ENCODE results near the gene ZEB1. TPM values are rescaled to one million over a fixed set of nuclear protein-coding genes. Genes with fewer than 3 reads are reported as not detected.
A peak's percentile ranks its signal among the peaks of the same experiment; 100 is the strongest.
"Not testable (repeated sequence)": the region's sequence is repeated elsewhere in the genome, so short reads cannot be mapped to it uniquely, and the experiment has no call there.

The ZEB1 gene
- total and polyA plus RNA-seq, 4 donors = 61.7 to 113 (median 101) TPM

DNA sequence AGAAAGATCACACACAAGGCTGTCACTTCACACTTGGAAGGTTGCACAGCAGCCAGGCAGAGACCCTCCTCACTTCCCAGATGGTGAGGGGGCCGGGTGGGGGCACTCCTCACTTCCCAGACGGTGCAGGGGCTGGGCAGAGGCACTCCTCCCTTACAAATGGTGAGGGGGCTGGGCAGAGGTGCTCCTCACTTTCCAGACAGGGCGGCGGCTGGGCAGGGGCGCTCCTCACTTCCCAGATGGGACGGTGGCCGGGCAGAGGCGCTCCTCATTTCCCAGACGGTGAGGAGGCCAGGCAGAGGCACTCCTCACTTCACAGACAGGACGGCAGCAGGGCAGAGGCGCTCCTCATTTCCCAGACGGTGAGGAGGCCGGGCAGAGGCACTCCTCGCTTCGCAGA lies 42.5 kb downstream of the ZEB1 start:
- no CpG with 5 or more reads among the region's 15 CpGs for WGBS (ENCODE audit: insufficient coverage)

DNA sequence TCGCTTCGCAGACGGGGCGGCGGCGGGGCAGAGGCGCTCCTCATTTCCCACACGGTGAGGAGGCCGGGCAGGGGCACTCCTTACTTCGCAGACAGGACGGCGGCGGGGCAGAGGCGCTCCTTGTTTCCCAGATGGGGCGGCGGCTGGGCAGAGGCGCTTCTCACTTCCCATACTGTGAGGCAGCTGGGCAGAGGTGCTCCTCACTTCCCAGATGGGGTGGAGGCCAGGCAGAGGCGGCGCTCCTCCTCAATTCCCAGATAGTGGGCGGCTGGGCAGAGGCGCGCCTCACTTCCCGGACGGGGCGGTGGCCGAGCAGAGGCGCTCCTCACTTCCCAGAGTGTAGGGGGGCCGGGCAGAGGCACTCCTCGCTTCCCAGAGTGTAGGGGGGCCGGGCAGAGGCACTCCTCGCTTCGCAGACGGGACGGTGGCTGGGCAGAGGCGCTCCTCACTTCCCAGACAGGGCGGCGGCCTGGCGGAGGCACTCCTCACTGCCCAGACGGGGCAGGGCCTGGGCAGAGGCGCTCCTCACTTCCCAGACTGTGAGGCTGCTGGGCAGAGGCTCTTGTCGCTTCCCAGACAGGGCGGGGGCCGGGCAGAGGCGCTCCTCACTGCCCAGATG lies 43.1 kb downstream of the ZEB1 start:
- Histone ChIP-seq H3K27ac (ENCODE audit: low read depth, low read length) (no peak overlapping the region), H3K9me3 (ENCODE audit: control insufficient read depth, insufficient read depth, low read length) (no peaks in the 10 kb centered on the region), H3K27me3 (ENCODE audit: control insufficient read depth, insufficient read depth, low read length) (no peaks in the 10 kb centered on the region), H3K4me1 (ENCODE audit: control insufficient read depth, insufficient read depth, low read length) (no peaks in the 10 kb centered on the region), H3K36me3 (ENCODE audit: control insufficient read depth, insufficient read depth, low read length) (peaks cover 29% of the 10 kb centered on the region), H3K4me3 (ENCODE audit: low read depth, low read length) (no peak overlapping the region)
- no peak for DNase-seq (ENCODE audit: low read depth in 4 of 6, low spot score in 6 of 6)
- 99% methylated on average over 39 of the region's 44 CpGs for WGBS (ENCODE audit: insufficient coverage)

More for the DNA sequence above, 42.5 kb downstream of the ZEB1 start:
- not testable (repeated sequence) for DNase-seq (ENCODE audit: low read depth in 4 of 6, low spot score in 6 of 6); H3K27me3 ChIP-seq (ENCODE audit: control insufficient read depth, insufficient read depth, low read length); H3K4me3 ChIP-seq (ENCODE audit: low read depth, low read length); H3K27ac ChIP-seq (ENCODE audit: low read depth, low read length); H3K9me3 ChIP-seq (ENCODE audit: control insufficient read depth, insufficient read depth, low read length); H3K4me1 ChIP-seq (ENCODE audit: control insufficient read depth, insufficient read depth, low read length)
- H3K36me3 ChIP-seq (ENCODE audit: control insufficient read depth, insufficient read depth, low read length) = peaks cover 29% of the 10 kb centered on the region

DNA sequence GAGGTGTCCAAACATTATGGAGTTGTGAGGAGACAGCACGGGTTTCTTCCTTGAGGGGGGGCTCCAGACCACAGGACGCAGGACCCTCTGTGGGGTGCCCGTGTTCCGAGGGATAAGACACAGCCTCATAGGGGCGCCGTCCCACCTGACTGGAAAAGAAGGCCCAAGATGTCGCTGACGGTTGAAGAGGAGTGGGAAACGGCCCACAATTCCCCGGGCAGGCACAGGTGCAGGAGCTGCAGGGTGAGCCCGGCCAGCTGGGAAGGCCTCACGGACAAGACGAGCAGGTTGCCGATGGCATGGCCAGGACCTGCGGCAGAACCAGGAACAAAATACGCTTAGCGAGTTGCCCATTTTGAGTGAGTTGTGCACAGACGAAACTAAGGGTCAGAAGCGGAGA lies 44.7 kb downstream of the ZEB1 start:
- not testable (repeated sequence) for H3K4me3 ChIP-seq (ENCODE audit: low read depth, low read length); H3K9me3 ChIP-seq (ENCODE audit: control insufficient read depth, insufficient read depth, low read length); H3K4me1 ChIP-seq (ENCODE audit: control insufficient read depth, insufficient read depth, low read length); H3K27ac ChIP-seq (ENCODE audit: low read depth, low read length); H3K27me3 ChIP-seq (ENCODE audit: control insufficient read depth, insufficient read depth, low read length); DNase-seq (ENCODE audit: low read depth in 4 of 6, low spot score in 6 of 6)
- WGBS (ENCODE audit: insufficient coverage) = 99% methylated on average over 14 of the region's 19 CpGs
- peaks cover 29% of the 10 kb centered on the region for H3K36me3 ChIP-seq (ENCODE audit: control insufficient read depth, insufficient read depth, low read length)

DNA sequence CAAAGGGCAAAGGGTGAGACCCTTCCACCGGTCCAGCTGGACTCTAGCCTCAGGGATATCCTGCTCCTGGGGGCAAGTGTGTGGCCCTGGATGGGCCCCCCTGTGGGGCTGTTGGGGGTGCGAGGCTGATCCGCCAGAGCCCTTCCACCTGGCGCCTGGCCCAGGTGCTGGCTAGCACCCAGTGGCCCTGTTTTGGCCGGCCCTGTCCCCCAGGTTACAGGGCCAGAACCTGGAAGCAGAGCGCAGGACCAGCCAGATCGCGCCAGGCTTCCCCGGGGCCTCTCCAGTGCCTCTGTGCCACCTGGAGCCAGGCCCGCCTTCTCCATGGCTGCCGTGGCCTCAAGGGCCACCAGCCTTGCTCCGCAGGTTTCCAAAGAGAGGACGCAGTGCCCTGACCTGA lies 45.2 kb downstream of the ZEB1 start:
- H3K9me3 ChIP-seq (ENCODE audit: control insufficient read depth, insufficient read depth, low read length); H3K4me3 ChIP-seq (ENCODE audit: low read depth, low read length); H3K27me3 ChIP-seq (ENCODE audit: control insufficient read depth, insufficient read depth, low read length); H3K27ac ChIP-seq (ENCODE audit: low read depth, low read length); H3K4me1 ChIP-seq (ENCODE audit: control insufficient read depth, insufficient read depth, low read length); DNase-seq (ENCODE audit: low read depth in 4 of 6, low spot score in 6 of 6): not testable (repeated sequence)
- peaks cover 29% of the 10 kb centered on the region for H3K36me3 ChIP-seq (ENCODE audit: control insufficient read depth, insufficient read depth, low read length)
- 98% methylated on average over 9 of the region's 13 CpGs for WGBS (ENCODE audit: insufficient coverage)

DNA sequence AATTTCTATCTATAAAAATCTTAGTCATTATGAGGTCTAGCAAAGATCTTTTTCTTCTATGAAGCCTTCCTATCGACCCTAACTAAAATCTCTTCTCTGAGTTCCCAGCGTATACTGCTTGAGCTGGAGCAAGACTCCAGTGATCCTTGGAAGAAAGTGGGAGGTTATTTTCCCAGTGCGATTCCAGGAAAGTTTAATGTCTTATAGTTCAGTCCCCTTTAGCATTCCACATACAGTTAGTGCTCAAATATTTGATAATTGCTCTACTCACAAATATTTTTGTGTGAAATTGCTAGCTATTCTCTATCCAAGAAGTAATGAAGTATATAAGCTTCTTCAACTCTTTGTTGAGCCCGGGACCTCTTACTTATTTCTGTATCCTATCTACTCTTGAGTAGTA lies 47.7 kb downstream of the ZEB1 start:
- no CpG with 5 or more reads among the region's 4 CpGs for WGBS (ENCODE audit: insufficient coverage)
- no peaks in the 10 kb centered on the region for H3K27me3 ChIP-seq (ENCODE audit: control insufficient read depth, insufficient read depth, low read length)
- peaks cover 23% of the 10 kb centered on the region for H3K36me3 ChIP-seq (ENCODE audit: control insufficient read depth, insufficient read depth, low read length)
- H3K9me3 ChIP-seq (ENCODE audit: control insufficient read depth, insufficient read depth, low read length) = no peaks in the 10 kb centered on the region
- H3K4me3 ChIP-seq (ENCODE audit: low read depth, low read length) = no peak overlapping the region
- H3K4me1 ChIP-seq (ENCODE audit: control insufficient read depth, insufficient read depth, low read length) = no peaks in the 10 kb centered on the region
- H3K27ac ChIP-seq (ENCODE audit: low read depth, low read length) = no peak overlapping the region
- DNase-seq (ENCODE audit: low read depth in 4 of 6, low spot score in 6 of 6) = no peak

DNA sequence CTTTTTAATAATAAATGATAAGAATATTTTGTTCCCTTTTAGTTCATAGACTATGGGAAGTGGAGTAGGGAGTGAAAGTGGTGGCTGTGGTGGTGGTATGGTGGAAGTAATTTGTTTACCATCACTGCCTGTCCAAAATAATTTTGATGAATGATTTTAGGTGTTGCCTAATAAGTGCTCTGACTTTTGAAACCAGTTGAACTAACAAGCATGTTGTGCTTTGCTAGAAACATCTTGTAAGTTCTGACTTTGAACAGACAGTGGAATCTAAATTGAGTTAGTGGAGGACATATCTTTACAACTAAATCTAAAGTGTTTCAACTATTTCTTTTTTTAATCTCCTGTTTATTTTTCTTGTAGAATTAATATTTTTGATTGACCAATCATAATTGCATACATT lies 49.7 kb downstream of the ZEB1 start:
- H3K27me3 ChIP-seq (ENCODE audit: control insufficient read depth, insufficient read depth, low read length) = no peaks in the 10 kb centered on the region
- H3K27ac ChIP-seq (ENCODE audit: low read depth, low read length) = no peak overlapping the region
- DNase-seq (ENCODE audit: low read depth in 4 of 6, low spot score in 6 of 6) = no peak
- no peaks in the 10 kb centered on the region for H3K4me1 ChIP-seq (ENCODE audit: control insufficient read depth, insufficient read depth, low read length)
- H3K9me3 ChIP-seq (ENCODE audit: control insufficient read depth, insufficient read depth, low read length) = no peaks in the 10 kb centered on the region
- peaks cover 6% of the 10 kb centered on the region for H3K36me3 ChIP-seq (ENCODE audit: control insufficient read depth, insufficient read depth, low read length)
- H3K4me3 ChIP-seq (ENCODE audit: low read depth, low read length) = no peak overlapping the region

DNA sequence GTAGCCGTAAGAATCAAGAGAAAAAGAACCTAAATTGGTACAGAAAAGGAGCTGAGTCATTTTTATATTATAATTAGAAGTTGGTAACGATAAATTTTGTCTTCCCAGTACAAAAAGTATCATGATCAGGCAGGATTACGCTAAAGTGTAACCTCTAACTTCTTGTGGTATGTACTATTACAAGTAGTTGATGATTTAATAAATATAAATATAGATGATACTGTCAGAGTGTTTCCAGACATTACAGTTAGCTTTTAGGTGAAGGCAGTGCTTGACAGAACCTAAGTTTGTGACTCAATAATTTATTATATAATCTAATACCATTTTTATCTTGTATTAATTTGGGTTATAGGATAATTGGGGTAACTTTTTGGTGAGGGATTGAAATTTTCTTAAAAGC lies 53.4 kb downstream of the ZEB1 start:
- Histone ChIP-seq H3K4me3 (ENCODE audit: low read depth, low read length) (no peak overlapping the region), H3K27ac (ENCODE audit: low read depth, low read length) (no peak overlapping the region), H3K36me3 (ENCODE audit: control insufficient read depth, insufficient read depth, low read length) (no peaks in the 10 kb centered on the region), H3K27me3 (ENCODE audit: control insufficient read depth, insufficient read depth, low read length) (no peaks in the 10 kb centered on the region), H3K4me1 (ENCODE audit: control insufficient read depth, insufficient read depth, low read length) (no peaks in the 10 kb centered on the region), H3K9me3 (ENCODE audit: control insufficient read depth, insufficient read depth, low read length) (no peaks in the 10 kb centered on the region)
- DNase-seq (ENCODE audit: low read depth in 4 of 6, low spot score in 6 of 6) = no peak
- no CpG with 5 or more reads among the region's 3 CpGs for WGBS (ENCODE audit: insufficient coverage)

DNA sequence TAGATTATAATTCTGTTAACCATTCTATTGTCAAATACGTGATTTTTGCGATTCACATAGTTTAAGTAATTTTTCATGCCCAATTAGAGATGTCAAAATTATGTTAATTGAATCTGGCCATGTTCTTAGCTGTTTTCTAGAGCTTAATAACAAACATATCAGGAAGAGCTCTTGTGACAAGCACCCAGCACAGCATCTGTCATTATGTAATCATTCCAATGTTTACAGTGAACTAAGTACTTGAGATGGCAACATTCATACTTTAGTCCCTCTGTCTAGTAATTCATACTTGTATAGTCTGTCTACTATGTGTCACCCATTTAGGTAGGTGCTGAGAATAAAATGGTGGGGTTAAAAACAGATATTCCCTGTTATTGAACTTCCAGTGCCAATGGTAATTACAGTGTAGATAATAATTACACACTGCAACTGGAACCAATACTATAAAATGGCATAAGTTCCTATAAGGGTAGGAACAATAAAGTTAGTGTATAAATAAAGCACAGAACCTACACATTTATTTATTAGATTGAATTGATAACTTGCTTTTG lies 55.2 kb downstream of the ZEB1 start:
- Histone ChIP-seq H3K4me3 (ENCODE audit: low read depth, low read length) (no peak overlapping the region), H3K27ac (ENCODE audit: low read depth, low read length) (no peak overlapping the region), H3K27me3 (ENCODE audit: control insufficient read depth, insufficient read depth, low read length) (no peaks in the 10 kb centered on the region), H3K36me3 (ENCODE audit: control insufficient read depth, insufficient read depth, low read length) (no peaks in the 10 kb centered on the region), H3K4me1 (ENCODE audit: control insufficient read depth, insufficient read depth, low read length) (no peaks in the 10 kb centered on the region), H3K9me3 (ENCODE audit: control insufficient read depth, insufficient read depth, low read length) (no peaks in the 10 kb centered on the region)
- peak in 1 of 6 donors; percentile 17 for DNase-seq (ENCODE audit: low read depth in 4 of 6, low spot score in 6 of 6)
- no CpG with 5 or more reads among the region's 2 CpGs for WGBS (ENCODE audit: insufficient coverage)

DNA sequence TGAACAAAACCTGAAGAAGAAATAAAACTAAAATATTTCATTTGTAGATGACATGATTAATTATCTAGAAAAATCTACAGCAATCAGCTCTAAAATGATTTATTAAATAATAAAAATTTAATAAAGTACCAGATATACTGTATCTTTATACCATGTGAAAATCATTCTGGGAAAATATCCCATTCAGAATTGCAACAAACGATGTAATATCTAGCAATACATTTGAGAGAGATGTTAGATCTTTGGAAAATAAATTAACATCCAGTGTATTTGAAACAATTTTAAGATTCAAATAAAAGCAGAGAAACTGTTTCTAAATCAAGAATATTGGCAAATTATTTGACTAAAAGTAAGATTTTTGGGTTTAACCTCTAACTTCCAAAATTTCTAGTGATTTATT lies 62.2 kb downstream of the ZEB1 start:
- no peak overlapping the region for H3K4me3 ChIP-seq (ENCODE audit: low read depth, low read length)
- no peak for DNase-seq (ENCODE audit: low read depth in 4 of 6, low spot score in 6 of 6)
- H3K27ac ChIP-seq (ENCODE audit: low read depth, low read length) = no peak overlapping the region
- H3K27me3 ChIP-seq (ENCODE audit: control insufficient read depth, insufficient read depth, low read length) = no peaks in the 10 kb centered on the region
- no peaks in the 10 kb centered on the region for H3K4me1 ChIP-seq (ENCODE audit: control insufficient read depth, insufficient read depth, low read length)
- H3K36me3 ChIP-seq (ENCODE audit: control insufficient read depth, insufficient read depth, low read length) = no peaks in the 10 kb centered on the region
- H3K9me3 ChIP-seq (ENCODE audit: control insufficient read depth, insufficient read depth, low read length) = no peaks in the 10 kb centered on the region
- no CpG with 5 or more reads among the region's 1 CpG for WGBS (ENCODE audit: insufficient coverage)

DNA sequence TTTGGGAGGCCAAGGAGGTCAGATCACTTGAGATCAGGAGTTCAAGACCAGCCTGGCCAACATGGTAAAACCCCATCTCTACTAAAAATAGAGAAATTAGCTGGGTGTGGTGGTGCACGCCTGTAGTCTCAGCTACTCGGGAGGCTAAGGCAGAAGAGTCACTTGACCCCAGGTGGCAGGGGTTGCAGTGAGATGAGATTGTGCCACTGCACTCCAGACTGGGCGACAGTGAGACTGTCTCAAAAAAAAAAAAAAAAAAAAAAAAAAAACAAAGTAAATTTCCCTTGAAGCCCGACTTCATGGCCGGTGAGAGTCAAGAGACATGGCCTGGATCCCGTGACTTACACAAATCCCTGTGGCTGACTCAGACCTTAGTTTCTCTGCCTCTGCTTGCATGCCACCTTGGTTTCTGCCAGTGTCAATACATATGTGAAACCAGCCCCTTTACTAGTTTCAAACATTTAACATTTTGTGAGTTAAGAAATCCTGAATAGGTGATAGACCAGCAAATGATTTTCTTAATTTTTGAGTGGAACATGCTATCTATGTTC lies 62.8 kb downstream of the ZEB1 start:
- no peak overlapping the region for H3K27ac ChIP-seq (ENCODE audit: low read depth, low read length)
- no peaks in the 10 kb centered on the region for H3K4me1 ChIP-seq (ENCODE audit: control insufficient read depth, insufficient read depth, low read length)
- 91% methylated on average over 3 of the region's 6 CpGs for WGBS (ENCODE audit: insufficient coverage)
- no peak overlapping the region for H3K4me3 ChIP-seq (ENCODE audit: low read depth, low read length)
- no peaks in the 10 kb centered on the region for H3K27me3 ChIP-seq (ENCODE audit: control insufficient read depth, insufficient read depth, low read length)
- no peak for DNase-seq (ENCODE audit: low read depth in 4 of 6, low spot score in 6 of 6)
- no peaks in the 10 kb centered on the region for H3K9me3 ChIP-seq (ENCODE audit: control insufficient read depth, insufficient read depth, low read length)
- H3K36me3 ChIP-seq (ENCODE audit: control insufficient read depth, insufficient read depth, low read length) = no peaks in the 10 kb centered on the region
